OCI-LY7 (cell line): ENCODE results near the gene HK3. TPM values are rescaled to one million over a fixed set of nuclear protein-coding genes. Genes with fewer than 3 reads are reported as not detected.

Experiments used
- BruUV-seq: library from RNA; stranded (reverse); fragments of 400-500 nt; replicated peaks from 2 replicates; lab custom pipeline; 2021; lab: Mats Ljungman, UMichigan
- CTCF ChIA-PET: fragments of 300-600 bp; sonication (Branson Sonifier 250); formaldehyde crosslinking; loops from one replicate; lab custom pipeline; 2022; ENCODE audit warnings: antibody characterized with exemption; ENCODE audit not compliant: unreplicated experiment; lab: Charles Lee
- POLR2A ChIA-PET: fragments of 300-600 bp; sonication (Branson Sonifier 250); formaldehyde crosslinking; loops from one replicate; lab custom pipeline; 2022; ENCODE audit warnings: antibody characterized with exemption; lab: Charles Lee
- DNase-seq: peaks from one replicate; pipeline ENCODE4 v3.0.0-alpha.2; 2015; ENCODE audit warnings: low spot score
- H2AFZ ChIP-seq: fragments of 200-600 bp; sonication (generic), shearing (Covaris generic); 2 replicates; pipeline ENCODE4 v1.6.1; 2014; ENCODE audit warnings: mild to moderate bottlenecking, antibody characterized with exemption, low read length, moderate library complexity
- H3K27ac ChIP-seq: fragments of 200-600 bp; sonication (generic); 2 replicates; pipeline ENCODE4 v1.5.1; 2014; ENCODE audit warnings: mixed run types, low read depth, mild to moderate bottlenecking, moderate library complexity, low read length, inconsistent platforms; ENCODE audit not compliant: poor library complexity, severe bottlenecking
- H3K36me3 ChIP-seq: fragments of 200-600 bp; sonication (generic); 2 replicates; pipeline ENCODE4 v1.6.1; 2014; ENCODE audit warnings: mild to moderate bottlenecking, antibody characterized with exemption, low read length, moderate library complexity, mixed read lengths; ENCODE audit not compliant: insufficient read depth
- H3K4me1 ChIP-seq: fragments of 200-600 bp; sonication (generic); 2 replicates; pipeline ENCODE4 v1.5.1; 2014; ENCODE audit warnings: mild to moderate bottlenecking, low read length; ENCODE audit not compliant: insufficient read depth, poor library complexity, severe bottlenecking
- H3K4me2 ChIP-seq: fragments of 200-600 bp; sonication (generic); 2 replicates; pipeline ENCODE4 v1.6.1; 2014; ENCODE audit warnings: mild to moderate bottlenecking, low read length
- H3K4me3 ChIP-seq: fragments of 200-600 bp; sonication (generic); 2 replicates; pipeline ENCODE4 v1.5.1; 2014; ENCODE audit warnings: mild to moderate bottlenecking, low read depth, low read length; ENCODE audit not compliant: poor library complexity, severe bottlenecking
- H3K79me2 ChIP-seq: fragments of 200-600 bp; sonication (generic); 2 replicates; pipeline ENCODE4 v1.6.1; 2016; ENCODE audit warnings: low read depth, mild to moderate bottlenecking, low read length, moderate library complexity, mixed read lengths; ENCODE audit not compliant: insufficient read depth
- H3K9me2 ChIP-seq: fragments of 200-600 bp; sonication (generic); 2 replicates; pipeline ENCODE4 v1.6.1; 2016; ENCODE audit warnings: mild to moderate bottlenecking, low read length, mixed read lengths; ENCODE audit not compliant: insufficient read depth
- H3K9me3 ChIP-seq: fragments of 200-600 bp; sonication (generic); 2 replicates; pipeline ENCODE4 v1.6.1; 2014; ENCODE audit warnings: mild to moderate bottlenecking, mixed run types, low read length, mixed read lengths
- H4K20me1 ChIP-seq: fragments of 200-600 bp; sonication (generic); 2 replicates; pipeline ENCODE4 v1.6.1; 2014; ENCODE audit warnings: mild to moderate bottlenecking, antibody characterized with exemption, low read length, moderate library complexity, mixed read lengths; ENCODE audit not compliant: insufficient read depth
- CTCF ChIP-seq: fragments of 200-600 bp; sonication (generic); conservative IDR thresholded peaks from 2 replicates; pipeline ENCODE4 v1.5.1; 2014; ENCODE audit warnings: mild to moderate bottlenecking, antibody characterized with exemption, low read length, moderate library complexity, mixed read lengths
- EZH2phosphoT487 ChIP-seq: fragments of 200-600 bp; sonication (generic); IDR thresholded peaks from 2 replicates; pipeline ENCODE4 v1.6.1; 2018; ENCODE audit warnings: low read depth, borderline replicate concordance, mild to moderate bottlenecking, mixed run types, antibody characterized with exemption, low read length, moderate library complexity, mixed read lengths
- intact Hi-C: fragments of 100-400 bp; cut with micrococcal nuclease; formaldehyde crosslinking; loops from one replicate; pipeline ENCODE4 v1.10.0; 2022; ENCODE audit not compliant: unreplicated experiment
- total RNA-seq, 2 experiments: library from RNA; depleted of rRNA in 1 of 2; stranded (reverse); fragments of >200 nt in 1 of 2; shearing (Covaris generic) in 1 of 2; gene quantifications; 2 replicates each; pipeline ENCODE4 v1.2.3, GENCODE V29; 2014 to 2022

HK3 gene
- total RNA-seq, 2 experiments from 2014 or later = 0.38 TPM; not detected in 1

GRCh38 chr5:176844706-176845391 lies 54.3 kb downstream of the HK3 start:
- no TSS peak for BruUV-seq
- no peaks in the 10 kb centered on the region for H4K20me1 ChIP-seq
- no peaks in the 10 kb centered on the region for H3K36me3 ChIP-seq
- ChIA-PET CTCF (no interaction called here), POLR2A (no interaction called here)
- intact Hi-C loops = no loop called here
- no peak overlapping the region for H3K27ac ChIP-seq
- TF ChIP-seq EZH2phosphoT487 (no peak), CTCF (no peak)
- no peak overlapping the region for H3K4me2 ChIP-seq
- H3K4me3 ChIP-seq = no peak overlapping the region
- H3K4me1 ChIP-seq = no peaks in the 10 kb centered on the region
- H3K9me3 ChIP-seq = no peaks in the 10 kb centered on the region
- no peak for DNase-seq
- H3K79me2 ChIP-seq = no peaks in the 10 kb centered on the region
- H2AFZ ChIP-seq = no peak overlapping the region
- no peaks in the 10 kb centered on the region for H3K9me2 ChIP-seq

GRCh38 chr5:176844281-176844680 lies 54.9 kb downstream of the HK3 start:
- Histone ChIP-seq H3K4me1 (no peaks in the 10 kb centered on the region), H3K27ac (no peak overlapping the region), H3K79me2 (no peaks in the 10 kb centered on the region), H2AFZ (no peak overlapping the region), H4K20me1 (no peaks in the 10 kb centered on the region), H3K36me3 (no peaks in the 10 kb centered on the region), H3K4me3 (no peak overlapping the region), H3K9me3 (no peaks in the 10 kb centered on the region), H3K9me2 (no peaks in the 10 kb centered on the region), H3K4me2 (no peak overlapping the region)
- ChIA-PET POLR2A (no interaction called here), CTCF (no interaction called here)
- no peak for TF ChIP-seq CTCF
- no peak for TF ChIP-seq EZH2phosphoT487
- no TSS peak for BruUV-seq
- DNase-seq = no peak
- intact Hi-C loops = no loop called here

- DNase-seq = no peak
- no TSS peak for BruUV-seq
- no peaks in the 10 kb centered on the region for H3K9me2 ChIP-seq
- no peaks in the 10 kb centered on the region for H3K79me2 ChIP-seq
- ChIA-PET CTCF (no interaction called here), POLR2A (no interaction called here)
- no peak overlapping the region for H3K4me2 ChIP-seq
- H4K20me1 ChIP-seq = no peaks in the 10 kb centered on the region
- no peaks in the 10 kb centered on the region for H3K4me1 ChIP-seq
- TF ChIP-seq CTCF (no peak), EZH2phosphoT487 (no peak)
- no peak overlapping the region for H3K27ac ChIP-seq
- intact Hi-C loops = no loop called here
- H3K36me3 ChIP-seq = no peaks in the 10 kb centered on the region
- no peaks in the 10 kb centered on the region for H3K9me3 ChIP-seq
- no peak overlapping the region for H2AFZ ChIP-seq
- H3K4me3 ChIP-seq = no peak overlapping the region
Measured at GRCh38 chr5:176843673-176844072, 55.5 kb downstream of the HK3 start.
